ENCODE data around the gene DEPP1. TPM values are rescaled to one million over a fixed set of nuclear protein-coding genes. Genes with fewer than 3 reads are reported as not detected.
A peak's percentile ranks its signal among the peaks of the same experiment; 100 is the strongest.

DEPP1 gene
- total and polyA plus RNA-seq, 2 of the 13 experiments (the other 11 are each of a cell fraction or from before 2014, with no cell fraction given) = 14.8 to 270 TPM

- TF ChIP-seq ZNF609 (CRISPR knock-in tag; IDR thresholded peaks at IDR 0.05; ENCODE audit: borderline replicate concordance) (peak; percentile 57; the same call in 1 of the 2 replicates), NCOR1 (IDR thresholded peaks at IDR 0.05; ENCODE audit: borderline replicate concordance, low read length) (no peak), FOXK1 (CRISPR knock-in tag; IDR thresholded peaks at IDR 0.05; ENCODE audit: borderline replicate concordance, low read depth) (peak; percentile 53; the same call in 1 of the 2 replicates), KMT2B (CRISPR knock-in tag; IDR thresholded peaks at IDR 0.05) (peak; percentile 74; the same call in 1 of the 2 replicates), E2F2 (CRISPR knock-in tag; IDR thresholded peaks at IDR 0.05; ENCODE audit: borderline replicate concordance) (no peak), SETDB1 (CRISPR knock-in tag; IDR thresholded peaks at IDR 0.05; ENCODE audit: borderline replicate concordance) (no peak), ATRX (CRISPR knock-in tag; IDR thresholded peaks at IDR 0.05; ENCODE audit: borderline replicate concordance) (no peak), KLF6 (CRISPR knock-in tag; IDR thresholded peaks at IDR 0.05) (peak; percentile 93), HNF1A (IDR thresholded peaks at IDR 0.05; ENCODE audit: low read depth) (peak; percentile 61; the same call in 1 of the 2 replicates), HNF1A (CRISPR knock-in tag; IDR thresholded peaks at IDR 0.05; ENCODE audit: borderline replicate concordance) (peak; percentile 86; the same call in 1 of the 2 replicates), ELK4 (CRISPR knock-in tag; IDR thresholded peaks at IDR 0.05; ENCODE audit: borderline replicate concordance) (no peak), DBP (CRISPR knock-in tag; IDR thresholded peaks at IDR 0.05; ENCODE audit: not compliant biosample characterization) (no peak), KLF13 (CRISPR knock-in tag; IDR thresholded peaks at IDR 0.05) (0 out of 2 replicates have a peak, but pooled peaks have one; percentile 39), KDM6A (CRISPR knock-in tag; IDR thresholded peaks at IDR 0.05; ENCODE audit: low read depth) (no peak), EZH2 (conservative IDR thresholded peaks at IDR 0.05; ENCODE audit: low read depth, low read length) (no peak)
Measured at GRCh38 chr10:44935201-44935965, 43.2 kb downstream of the DEPP1 start (continued).
